HCT116 (cell line): ENCODE data around the gene RAPGEF6. TPM values are rescaled to one million over a fixed set of nuclear protein-coding genes. Genes with fewer than 3 reads are reported as not detected.

Experiments used
- ATAC-seq: fragments of 200-7000 bp; cut with Tn5 transposase; 2 replicates; pipeline ENCODE4 v1.9.1; 2020; ENCODE audit warnings: mild to moderate bottlenecking, moderate library complexity
- BruUV-seq: library from RNA; stranded (reverse); fragments of 400-500 nt; replicated peaks from 2 replicates; lab custom pipeline; 2021; lab: Mats Ljungman, UMichigan
- CTCF ChIA-PET: fragments of 300-600 bp; sonication (Branson Sonifier 250); formaldehyde crosslinking; loops from one replicate; lab custom pipeline; 2021; ENCODE audit warnings: antibody characterized with exemption; lab: Charles Lee
- POLR2A ChIA-PET: fragments of 300-600, 350-600 bp; sonication (Branson Sonifier 250); formaldehyde crosslinking; loops from one replicate; lab custom pipeline; 2021; ENCODE audit warnings: antibody characterized with exemption; lab: Charles Lee
- RAD21 ChIA-PET, 2 experiments: fragments of 300-600 bp; sonication (Branson Sonifier 250); formaldehyde crosslinking; loops; one replicate each; lab custom pipeline; 2023; ENCODE audit warnings: low total read pairs in 2 of 2; ENCODE audit not compliant: uncharacterized antibody in 2 of 2, unreplicated experiment in 2 of 2, low non-redundant PET in 1 of 2; lab: Charles Lee
- DNase-seq: peaks from one replicate; pipeline ENCODE4 v3.0.0-alpha.2; 2010; ENCODE audit warnings: low read depth, low spot score
- H2AFZ ChIP-seq: fragments of 200-600 bp; shearing (Covaris generic), sonication (generic); 2 replicates; pipeline ENCODE4 v1.6.1; 2017; ENCODE audit warnings: low read depth, mixed run types, mixed read lengths, antibody characterized with exemption, low read length; ENCODE audit not compliant: poor library complexity, severe bottlenecking
- H3K27ac ChIP-seq: 2 replicates; pipeline ENCODE4 v1.5.1; 2012; ENCODE audit warnings: low read depth, low read length
- H3K27me3 ChIP-seq: fragments of 200-600 bp; sonication (generic); 2 replicates; pipeline ENCODE4 v1.6.1; 2016; ENCODE audit warnings: mixed run types, low read length, mixed read lengths; ENCODE audit not compliant: insufficient read depth
- H3K36me3 ChIP-seq, 2 experiments: fragments of 200-500 bp in 1 of 2; fragments of 200-600 bp in 1 of 2; sonication (Bioruptor generic) in 1 of 2; sonication (generic) in 1 of 2; 2 replicates each; pipeline versions ENCODE4 v1.5.1 to v1.6.1; 2014 to 2016; ENCODE audit warnings: low read length in 2 of 2, inconsistent platforms in 1 of 2, mixed read lengths in 1 of 2, mixed run types in 1 of 2; ENCODE audit not compliant: insufficient read depth in 2 of 2, control insufficient read depth in 1 of 2
- H3K4me1 ChIP-seq, 2 experiments: fragments of 200-600 bp in 1 of 2; sonication (generic) in 1 of 2; 2 replicates each; pipeline versions ENCODE4 v1.5.1 to v1.6.1; 2012 to 2017; ENCODE audit warnings: low read length in 2 of 2, inconsistent platforms in 1 of 2, mild to moderate bottlenecking in 1 of 2, mixed read lengths in 1 of 2, mixed run types in 1 of 2, moderate library complexity in 1 of 2; ENCODE audit not compliant: insufficient read depth in 2 of 2, control insufficient read depth in 1 of 2
- H3K4me2 ChIP-seq: fragments of 200-600 bp; sonication (generic); 2 replicates; pipeline ENCODE4 v1.6.1; 2017; ENCODE audit warnings: mixed run types, low read length, mixed read lengths
- H3K4me3 ChIP-seq, 2 experiments: fragments of 200-600 bp in 1 of 2; sonication (generic) in 1 of 2; replicated peaks in 1 of 2; 2 replicates each; pipeline ENCODE4 v1.5.1; 2011 to 2016; ENCODE audit warnings: low read length in 2 of 2, control low read depth in 1 of 2, low read depth in 1 of 2, mild to moderate bottlenecking in 1 of 2, mixed read lengths in 1 of 2, mixed run types in 1 of 2
- H3K79me2 ChIP-seq: fragments of 200-600 bp; sonication (generic); 2 replicates; pipeline ENCODE4 v1.6.1; 2017; ENCODE audit warnings: mild to moderate bottlenecking, mixed run types, low read length, moderate library complexity, mixed read lengths; ENCODE audit not compliant: insufficient read depth
- H3K9ac ChIP-seq: fragments of 200-600 bp; sonication (generic); 2 replicates; pipeline ENCODE4 v1.6.1; 2016; ENCODE audit warnings: low read length, mixed read lengths
- H3K9me2 ChIP-seq: fragments of 200-600 bp; sonication (generic), shearing (Covaris generic); 2 replicates; pipeline ENCODE4 v1.6.1; 2017; ENCODE audit warnings: mixed run types, mild to moderate bottlenecking, moderate library complexity; ENCODE audit not compliant: insufficient read depth
- H3K9me3 ChIP-seq, 2 experiments: fragments of 200-500 bp in 1 of 2; fragments of 200-600 bp in 1 of 2; sonication (Bioruptor generic) in 1 of 2; sonication (generic) in 1 of 2; 2 replicates each; pipeline ENCODE4 v1.6.1; 2014 to 2017; ENCODE audit warnings: low read length in 2 of 2, mixed read lengths in 2 of 2, inconsistent platforms in 1 of 2, low read depth in 1 of 2, mild to moderate bottlenecking in 1 of 2, mixed run types in 1 of 2, moderate library complexity in 1 of 2; ENCODE audit not compliant: control insufficient read depth in 1 of 2, insufficient read depth in 1 of 2
- H4K20me1 ChIP-seq: fragments of 200-600 bp; sonication (generic), shearing (Covaris generic); 2 replicates; pipeline ENCODE4 v1.6.1; 2017; ENCODE audit warnings: mixed run types, mild to moderate bottlenecking, moderate library complexity; ENCODE audit not compliant: insufficient read depth
- CBX3 ChIP-seq: IDR thresholded peaks from 2 replicates; pipeline ENCODE4 v1.6.1; 2012; ENCODE audit warnings: low read depth
- CEBPB ChIP-seq: IDR thresholded peaks from 2 replicates; pipeline ENCODE4 v1.6.1; 2012; ENCODE audit warnings: low read depth
- EGR1 ChIP-seq: IDR thresholded peaks from 2 replicates; pipeline ENCODE4 v1.6.1; 2012; ENCODE audit warnings: low read depth
- ELF1 ChIP-seq: IDR thresholded peaks from 2 replicates; pipeline ENCODE4 v1.6.1; 2012; ENCODE audit warnings: low read depth, borderline replicate concordance
- EZH2 ChIP-seq: fragments of 200-600 bp; sonication (generic); IDR thresholded peaks from 2 replicates; pipeline ENCODE4 v1.6.1; 2017; ENCODE audit warnings: antibody characterized with exemption, mixed run types
- EZH2phosphoT487 ChIP-seq: fragments of 200-600 bp; IDR thresholded peaks from 2 replicates; pipeline ENCODE4 v1.6.1; 2018; ENCODE audit warnings: antibody characterized with exemption, borderline replicate concordance
- FOSL1 ChIP-seq: IDR thresholded peaks from 2 replicates; pipeline ENCODE4 v1.6.1; 2012; ENCODE audit warnings: low read depth
- JUND ChIP-seq: IDR thresholded peaks from 2 replicates; pipeline ENCODE4 v1.6.1; 2012
- POLR2A ChIP-seq: IDR thresholded peaks from 2 replicates; pipeline ENCODE4 v1.7.0; 2011; ENCODE audit warnings: borderline replicate concordance; ENCODE audit not compliant: insufficient read depth, insufficient read length; ENCODE audit errors: extremely low read depth
- POLR2AphosphoS5 ChIP-seq: IDR thresholded peaks from 2 replicates; pipeline ENCODE4 v1.6.1; 2011; ENCODE audit warnings: mild to moderate bottlenecking, low read depth, low read length, moderate library complexity
- RAD21 ChIP-seq: IDR thresholded peaks from 2 replicates; pipeline ENCODE4 v1.6.1; 2012; ENCODE audit warnings: low read depth, mild to moderate bottlenecking
- SIN3A ChIP-seq: IDR thresholded peaks from 2 replicates; pipeline ENCODE4 v1.6.1; 2012; ENCODE audit warnings: low read depth
- SRF ChIP-seq: IDR thresholded peaks from 2 replicates; pipeline ENCODE4 v1.6.1; 2012; ENCODE audit warnings: low read depth
- TCF7L2 ChIP-seq: IDR thresholded peaks from 2 replicates; pipeline ENCODE4 v1.7.0; 2011; ENCODE audit warnings: borderline replicate concordance, inconsistent platforms; ENCODE audit not compliant: insufficient read depth, insufficient read length; ENCODE audit errors: extremely low read depth
- YY1 ChIP-seq: IDR thresholded peaks from 2 replicates; pipeline ENCODE4 v1.6.1; 2011; ENCODE audit warnings: low read length, low read depth, moderate library complexity, mild to moderate bottlenecking; ENCODE audit not compliant: insufficient replicate concordance; ENCODE audit errors: extremely low read depth
- ZFX ChIP-seq: fragments of 450-650 bp; IDR thresholded peaks from 2 replicates; pipeline ENCODE4 v1.6.1; 2017
- ZNF274 ChIP-seq: fragments of 200-500 bp; sonication (Bioruptor generic); IDR thresholded peaks from 2 replicates; pipeline ENCODE4 v1.6.1; 2014; ENCODE audit warnings: mild to moderate bottlenecking, low read depth, low read length, inconsistent platforms
- intact Hi-C: fragments of 100-400 bp; cut with micrococcal nuclease; formaldehyde crosslinking; loops from 2 replicates; pipeline ENCODE4 v1.10.0; 2022
- total RNA-seq: library from RNA; stranded (reverse); gene quantifications from one replicate; pipeline ENCODE4 v1.2.1, GENCODE V29; 2021; ENCODE audit not compliant: unreplicated experiment
- TF ChIP-seq, protein P1 (sequence below): IDR thresholded peaks from 2 replicates; pipeline ENCODE4 v1.6.1; 2012
- TF ChIP-seq, protein P2 (sequence below): IDR thresholded peaks from 2 replicates; pipeline ENCODE4 v1.6.1; 2012; ENCODE audit warnings: low read depth
- TF ChIP-seq, protein P3 (sequence below): IDR thresholded peaks from 2 replicates; pipeline ENCODE4 v1.6.1; 2012

Gene RAPGEF6
- total RNA-seq, 1 experiment from 2014 or later: 18.4 TPM

- TF ChIP-seq, protein P1, sequence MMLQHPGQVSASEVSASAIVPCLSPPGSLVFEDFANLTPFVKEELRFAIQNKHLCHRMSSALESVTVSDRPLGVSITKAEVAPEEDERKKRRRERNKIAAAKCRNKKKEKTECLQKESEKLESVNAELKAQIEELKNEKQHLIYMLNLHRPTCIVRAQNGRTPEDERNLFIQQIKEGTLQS: no peak
- TF ChIP-seq EGR1: peak; percentile 100
These were observed at the start of gene RAPGEF6 (continued) for GRCh38 chr5:131634996-131635683.

DNA sequence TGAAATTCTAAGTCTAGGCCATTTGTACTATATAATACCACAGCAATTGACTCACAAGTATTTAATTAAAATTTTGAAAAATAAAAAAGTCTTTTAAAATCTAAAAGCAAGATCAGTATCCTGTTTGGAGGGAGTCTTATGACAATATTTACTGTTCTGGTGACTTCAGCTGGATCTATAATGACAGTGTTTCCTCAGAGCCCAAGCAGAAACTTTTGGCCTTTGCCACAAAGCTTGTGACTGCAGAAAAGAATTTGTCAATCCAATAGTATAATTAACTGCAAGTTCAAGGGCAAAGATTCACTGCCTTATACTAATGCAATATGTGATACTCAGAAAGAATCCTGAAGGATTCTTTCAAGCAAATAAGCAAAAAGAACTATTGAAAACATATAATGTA, 49.6 kb upstream of the RAPGEF6 start:
- H3K27ac ChIP-seq: no peak overlapping the region
- POLR2A ChIA-PET: no interaction called here
- no TSS peak for BruUV-seq
- H3K79me2 ChIP-seq: no peaks in the 10 kb centered on the region
- RAD21 ChIA-PET: no interaction called here
- no peak overlapping the region for H3K9ac ChIP-seq
- TF ChIP-seq JUND: no peak
- TF ChIP-seq, protein P1: no peak
- TF ChIP-seq TCF7L2: no peak
- TF ChIP-seq ZFX: no peak
- TF ChIP-seq EZH2phosphoT487: no peak
- TF ChIP-seq RAD21: no peak
- TF ChIP-seq ELF1: no peak
- TF ChIP-seq SRF: no peak
- TF ChIP-seq SIN3A: no peak
- TF ChIP-seq CBX3: no peak
- TF ChIP-seq POLR2AphosphoS5: no peak
- TF ChIP-seq, protein P2, sequence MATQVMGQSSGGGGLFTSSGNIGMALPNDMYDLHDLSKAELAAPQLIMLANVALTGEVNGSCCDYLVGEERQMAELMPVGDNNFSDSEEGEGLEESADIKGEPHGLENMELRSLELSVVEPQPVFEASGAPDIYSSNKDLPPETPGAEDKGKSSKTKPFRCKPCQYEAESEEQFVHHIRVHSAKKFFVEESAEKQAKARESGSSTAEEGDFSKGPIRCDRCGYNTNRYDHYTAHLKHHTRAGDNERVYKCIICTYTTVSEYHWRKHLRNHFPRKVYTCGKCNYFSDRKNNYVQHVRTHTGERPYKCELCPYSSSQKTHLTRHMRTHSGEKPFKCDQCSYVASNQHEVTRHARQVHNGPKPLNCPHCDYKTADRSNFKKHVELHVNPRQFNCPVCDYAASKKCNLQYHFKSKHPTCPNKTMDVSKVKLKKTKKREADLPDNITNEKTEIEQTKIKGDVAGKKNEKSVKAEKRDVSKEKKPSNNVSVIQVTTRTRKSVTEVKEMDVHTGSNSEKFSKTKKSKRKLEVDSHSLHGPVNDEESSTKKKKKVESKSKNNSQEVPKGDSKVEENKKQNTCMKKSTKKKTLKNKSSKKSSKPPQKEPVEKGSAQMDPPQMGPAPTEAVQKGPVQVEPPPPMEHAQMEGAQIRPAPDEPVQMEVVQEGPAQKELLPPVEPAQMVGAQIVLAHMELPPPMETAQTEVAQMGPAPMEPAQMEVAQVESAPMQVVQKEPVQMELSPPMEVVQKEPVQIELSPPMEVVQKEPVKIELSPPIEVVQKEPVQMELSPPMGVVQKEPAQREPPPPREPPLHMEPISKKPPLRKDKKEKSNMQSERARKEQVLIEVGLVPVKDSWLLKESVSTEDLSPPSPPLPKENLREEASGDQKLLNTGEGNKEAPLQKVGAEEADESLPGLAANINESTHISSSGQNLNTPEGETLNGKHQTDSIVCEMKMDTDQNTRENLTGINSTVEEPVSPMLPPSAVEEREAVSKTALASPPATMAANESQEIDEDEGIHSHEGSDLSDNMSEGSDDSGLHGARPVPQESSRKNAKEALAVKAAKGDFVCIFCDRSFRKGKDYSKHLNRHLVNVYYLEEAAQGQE: no peak
- TF ChIP-seq EGR1: no peak
- TF ChIP-seq YY1: no peak
- TF ChIP-seq EZH2: no peak
- TF ChIP-seq FOSL1: no peak
- no peak for TF ChIP-seq ZNF274
- TF ChIP-seq, protein P3, sequence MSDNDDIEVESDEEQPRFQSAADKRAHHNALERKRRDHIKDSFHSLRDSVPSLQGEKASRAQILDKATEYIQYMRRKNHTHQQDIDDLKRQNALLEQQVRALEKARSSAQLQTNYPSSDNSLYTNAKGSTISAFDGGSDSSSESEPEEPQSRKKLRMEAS: no peak
- no peak for TF ChIP-seq POLR2A
- no peak for TF ChIP-seq CEBPB
- H3K4me2 ChIP-seq: no peak overlapping the region
- no peak for ATAC-seq
- intact Hi-C loops: no loop called here
- H3K36me3 ChIP-seq: no peaks in the 10 kb centered on the region
- CTCF ChIA-PET: no interaction called here
- H3K9me2 ChIP-seq: no peaks in the 10 kb centered on the region
- H4K20me1 ChIP-seq: no peaks in the 10 kb centered on the region
- DNase-seq: no peak
- no peaks in the 10 kb centered on the region for H3K9me3 ChIP-seq
- H2AFZ ChIP-seq: no peak overlapping the region
- H3K4me3 ChIP-seq: no peak overlapping the region
- no peaks in the 10 kb centered on the region for H3K27me3 ChIP-seq
- peaks cover 0 to 4% of the 10 kb centered on the region in 2 experiments; a peak in 1 of 4 replicates for H3K4me1 ChIP-seq
